HL-60 (cell line): ENCODE results near the gene NUP93.

ENCODE experiments used
- GABPA ChIP-seq: IDR thresholded peaks from 2 replicates; pipeline ENCODE4 v1.6.1; 2012; ENCODE audit warnings: low read depth
- POLR2AphosphoS5 ChIP-seq: IDR thresholded peaks from 2 replicates; pipeline ENCODE4 v1.6.1; 2012; ENCODE audit warnings: low read depth
- SPI1 ChIP-seq: IDR thresholded peaks from 2 replicates; pipeline ENCODE4 v1.6.1; 2012; ENCODE audit warnings: low read depth, mild to moderate bottlenecking, borderline replicate concordance
- TF ChIP-seq, protein P1 (sequence below): IDR thresholded peaks from one replicate; pipeline ENCODE4 v1.5.1; 2011; ENCODE audit warnings: low read length, control low read depth, inconsistent platforms; ENCODE audit not compliant: insufficient read depth
- TF ChIP-seq, protein P2 (sequence below): IDR thresholded peaks from 2 replicates; pipeline ENCODE4 v1.6.1; 2012; ENCODE audit warnings: low read depth; ENCODE audit not compliant: insufficient replicate concordance

DNA sequence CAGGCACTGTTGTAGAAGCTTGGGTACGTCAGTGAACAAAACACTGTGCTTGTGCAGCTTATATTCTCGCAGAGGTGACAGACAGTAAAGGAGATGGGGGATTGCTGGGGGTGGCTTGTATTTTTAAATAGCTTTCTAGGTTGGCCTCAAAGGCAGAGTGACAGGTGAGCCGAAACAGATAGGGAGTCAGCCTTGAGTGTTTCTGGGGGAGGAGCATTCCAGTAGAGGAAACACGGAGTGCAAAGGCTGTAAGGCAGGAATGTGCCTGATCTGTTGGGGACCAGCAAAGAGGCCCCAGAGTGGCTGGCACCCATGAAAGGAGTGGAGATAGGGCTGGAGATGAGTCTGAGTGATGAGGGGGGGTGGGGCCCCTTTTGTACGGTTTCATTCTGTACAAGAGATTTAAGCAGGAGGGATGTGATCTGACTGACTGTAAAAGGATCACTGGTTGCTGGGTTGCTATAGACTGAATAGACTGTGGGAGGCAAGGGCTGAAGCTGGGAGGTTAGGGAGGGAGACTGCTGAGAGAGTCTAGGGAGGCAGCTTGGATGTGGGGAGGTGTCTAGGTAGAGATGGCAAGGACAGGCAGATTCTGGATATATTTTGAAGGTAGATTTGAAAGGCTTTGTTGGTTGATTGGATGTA, 15.2 kb downstream of the NUP93 start:
- TF ChIP-seq, protein P1, sequence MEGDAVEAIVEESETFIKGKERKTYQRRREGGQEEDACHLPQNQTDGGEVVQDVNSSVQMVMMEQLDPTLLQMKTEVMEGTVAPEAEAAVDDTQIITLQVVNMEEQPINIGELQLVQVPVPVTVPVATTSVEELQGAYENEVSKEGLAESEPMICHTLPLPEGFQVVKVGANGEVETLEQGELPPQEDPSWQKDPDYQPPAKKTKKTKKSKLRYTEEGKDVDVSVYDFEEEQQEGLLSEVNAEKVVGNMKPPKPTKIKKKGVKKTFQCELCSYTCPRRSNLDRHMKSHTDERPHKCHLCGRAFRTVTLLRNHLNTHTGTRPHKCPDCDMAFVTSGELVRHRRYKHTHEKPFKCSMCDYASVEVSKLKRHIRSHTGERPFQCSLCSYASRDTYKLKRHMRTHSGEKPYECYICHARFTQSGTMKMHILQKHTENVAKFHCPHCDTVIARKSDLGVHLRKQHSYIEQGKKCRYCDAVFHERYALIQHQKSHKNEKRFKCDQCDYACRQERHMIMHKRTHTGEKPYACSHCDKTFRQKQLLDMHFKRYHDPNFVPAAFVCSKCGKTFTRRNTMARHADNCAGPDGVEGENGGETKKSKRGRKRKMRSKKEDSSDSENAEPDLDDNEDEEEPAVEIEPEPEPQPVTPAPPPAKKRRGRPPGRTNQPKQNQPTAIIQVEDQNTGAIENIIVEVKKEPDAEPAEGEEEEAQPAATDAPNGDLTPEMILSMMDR: no peak
- no peak for TF ChIP-seq POLR2AphosphoS5
- TF ChIP-seq, protein P2, sequence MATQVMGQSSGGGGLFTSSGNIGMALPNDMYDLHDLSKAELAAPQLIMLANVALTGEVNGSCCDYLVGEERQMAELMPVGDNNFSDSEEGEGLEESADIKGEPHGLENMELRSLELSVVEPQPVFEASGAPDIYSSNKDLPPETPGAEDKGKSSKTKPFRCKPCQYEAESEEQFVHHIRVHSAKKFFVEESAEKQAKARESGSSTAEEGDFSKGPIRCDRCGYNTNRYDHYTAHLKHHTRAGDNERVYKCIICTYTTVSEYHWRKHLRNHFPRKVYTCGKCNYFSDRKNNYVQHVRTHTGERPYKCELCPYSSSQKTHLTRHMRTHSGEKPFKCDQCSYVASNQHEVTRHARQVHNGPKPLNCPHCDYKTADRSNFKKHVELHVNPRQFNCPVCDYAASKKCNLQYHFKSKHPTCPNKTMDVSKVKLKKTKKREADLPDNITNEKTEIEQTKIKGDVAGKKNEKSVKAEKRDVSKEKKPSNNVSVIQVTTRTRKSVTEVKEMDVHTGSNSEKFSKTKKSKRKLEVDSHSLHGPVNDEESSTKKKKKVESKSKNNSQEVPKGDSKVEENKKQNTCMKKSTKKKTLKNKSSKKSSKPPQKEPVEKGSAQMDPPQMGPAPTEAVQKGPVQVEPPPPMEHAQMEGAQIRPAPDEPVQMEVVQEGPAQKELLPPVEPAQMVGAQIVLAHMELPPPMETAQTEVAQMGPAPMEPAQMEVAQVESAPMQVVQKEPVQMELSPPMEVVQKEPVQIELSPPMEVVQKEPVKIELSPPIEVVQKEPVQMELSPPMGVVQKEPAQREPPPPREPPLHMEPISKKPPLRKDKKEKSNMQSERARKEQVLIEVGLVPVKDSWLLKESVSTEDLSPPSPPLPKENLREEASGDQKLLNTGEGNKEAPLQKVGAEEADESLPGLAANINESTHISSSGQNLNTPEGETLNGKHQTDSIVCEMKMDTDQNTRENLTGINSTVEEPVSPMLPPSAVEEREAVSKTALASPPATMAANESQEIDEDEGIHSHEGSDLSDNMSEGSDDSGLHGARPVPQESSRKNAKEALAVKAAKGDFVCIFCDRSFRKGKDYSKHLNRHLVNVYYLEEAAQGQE: no peak
- no peak for TF ChIP-seq GABPA
- TF ChIP-seq SPI1: no peak
